ENCODE results near the gene PDXK.
"Not testable (repeated sequence)": the region's sequence is repeated elsewhere in the genome, so short reads cannot be mapped to it uniquely, and the experiment has no call there.

Gene PDXK

DNA sequence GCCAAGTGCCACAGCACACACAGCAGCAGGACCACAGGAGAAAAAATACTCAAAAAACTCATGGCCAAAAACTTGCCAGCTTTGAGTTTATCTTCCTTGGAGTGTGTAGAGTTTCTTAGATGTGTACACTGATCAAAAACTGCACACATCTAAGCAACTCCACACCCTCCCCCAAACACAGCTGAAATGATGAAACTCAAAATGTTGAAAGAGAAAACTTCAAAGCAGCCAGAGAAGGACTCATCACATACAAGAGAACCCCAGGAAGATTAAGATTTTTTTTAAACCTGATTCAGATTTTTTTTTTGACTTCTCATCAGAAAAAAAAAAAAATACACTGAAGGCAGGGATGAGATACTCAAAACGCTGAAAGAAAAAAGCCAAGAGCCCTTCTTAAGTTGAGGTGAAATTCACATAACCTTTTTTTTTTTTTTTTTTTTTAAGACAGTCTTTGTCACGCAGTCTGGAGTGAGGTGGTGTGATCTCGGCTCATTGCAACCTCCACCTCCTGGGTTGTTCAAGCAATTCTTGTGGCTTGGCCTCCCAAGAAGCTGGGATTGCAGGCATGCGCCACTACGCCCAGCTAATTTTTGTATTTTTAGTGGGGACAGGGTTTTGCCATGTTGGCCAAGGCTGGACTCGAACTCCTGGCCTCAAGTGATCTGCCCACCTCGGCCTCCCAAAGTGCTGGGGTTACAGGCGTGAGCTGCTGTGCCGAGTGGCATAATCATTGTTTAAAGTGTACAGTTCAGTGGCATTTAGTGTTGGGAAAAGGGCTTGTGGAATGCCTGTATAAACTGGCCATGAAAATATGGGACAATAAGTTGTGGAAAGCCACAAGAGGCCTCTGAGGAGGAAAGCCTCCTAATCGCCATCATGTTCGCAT is 20.9 kb upstream of the PDXK start:
- DNase-seq (ENCODE audit: low spot score): no peak

DNA sequence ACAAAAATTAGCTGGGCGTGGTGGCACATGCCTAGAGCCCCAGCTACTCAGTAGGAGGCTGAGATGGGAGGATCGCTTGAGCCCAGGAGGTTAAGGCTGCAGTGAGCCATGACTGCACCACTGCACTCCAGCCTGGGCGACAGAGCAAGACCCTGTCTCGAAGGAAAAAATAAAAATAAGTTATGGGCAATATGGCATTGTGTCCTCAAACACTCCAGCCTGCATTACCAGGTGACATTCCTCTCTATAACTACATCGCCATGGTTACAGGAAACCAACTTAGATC is 19.5 kb upstream of the PDXK start:
- not testable (repeated sequence) for DNase-seq (ENCODE audit: low spot score)

DNA sequence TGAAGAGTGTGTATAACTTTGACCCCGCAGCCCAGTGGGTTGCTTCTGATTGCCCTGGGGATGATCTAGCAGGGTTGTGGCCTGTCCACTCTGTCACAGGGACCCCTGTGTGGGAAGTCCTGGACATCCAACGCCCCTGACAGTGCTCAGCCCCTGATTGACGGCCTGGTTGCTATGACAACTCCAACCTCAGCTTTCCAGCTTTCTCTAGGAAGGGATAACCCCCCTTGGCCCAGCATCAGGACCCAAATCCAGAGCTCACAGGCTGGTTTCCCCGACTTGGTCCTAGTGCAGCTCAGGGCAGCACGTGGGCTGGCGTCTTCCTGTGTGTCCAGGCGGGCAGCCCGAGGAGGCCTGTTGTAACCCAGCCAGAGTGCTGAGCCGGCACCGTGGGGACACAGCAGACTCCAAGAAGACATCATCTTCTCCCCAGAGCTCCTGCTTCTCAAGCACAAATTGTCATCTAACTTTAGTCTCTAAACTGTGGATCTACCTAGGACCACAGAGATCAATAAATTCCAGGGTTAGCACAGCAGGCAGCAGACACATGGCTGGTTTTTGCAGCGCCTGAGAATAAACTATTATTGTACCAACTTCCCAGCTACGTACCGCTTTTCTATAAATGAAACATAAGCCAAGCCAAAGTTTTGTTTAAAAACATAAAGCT is 18.9 kb upstream of the PDXK start:
- DNase-seq (ENCODE audit: low spot score): no peak

DNA sequence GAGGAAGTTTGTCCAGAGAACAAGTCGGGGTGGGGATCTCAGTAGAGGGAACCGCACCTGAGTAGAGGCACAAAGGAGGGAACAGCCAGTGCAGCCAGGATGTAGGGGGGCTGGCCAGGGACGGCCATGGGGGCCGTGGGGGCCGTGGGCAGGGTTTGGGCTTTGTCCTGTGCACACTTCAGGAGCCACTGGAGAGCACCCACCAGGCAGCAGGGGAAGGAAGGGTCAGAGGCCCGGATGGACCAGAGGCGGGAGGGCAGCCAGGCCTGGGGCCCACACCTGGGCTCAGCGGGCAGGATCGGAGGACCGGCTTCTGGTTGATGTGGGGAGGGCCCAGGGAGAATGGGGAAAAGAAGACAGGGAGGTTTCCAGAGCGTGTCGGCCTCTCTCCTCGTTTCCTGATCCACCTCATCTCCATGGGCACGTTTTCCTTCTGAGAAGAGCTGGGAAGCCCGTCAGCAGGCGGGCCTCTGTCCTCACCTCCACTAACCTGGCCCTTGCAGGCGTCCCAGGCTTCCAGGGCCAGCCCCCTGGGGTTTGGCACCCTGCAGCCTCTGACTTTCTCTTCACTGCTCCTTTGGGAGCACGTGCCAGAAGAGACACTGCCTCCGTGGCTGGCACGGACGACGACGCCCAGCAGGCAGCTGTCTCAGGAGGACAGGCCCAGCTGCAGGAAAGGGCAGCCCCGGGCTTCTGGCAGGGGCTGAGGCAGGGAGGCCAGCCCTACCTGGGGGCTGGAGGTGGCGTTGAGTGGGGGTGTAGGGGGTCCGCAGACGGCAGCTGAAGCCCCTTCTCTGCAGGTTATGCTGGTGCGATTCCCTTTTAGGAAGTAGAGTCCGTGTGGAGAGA is 16.8 kb upstream of the PDXK start:
- DNase-seq (ENCODE audit: low spot score): no peak

DNA sequence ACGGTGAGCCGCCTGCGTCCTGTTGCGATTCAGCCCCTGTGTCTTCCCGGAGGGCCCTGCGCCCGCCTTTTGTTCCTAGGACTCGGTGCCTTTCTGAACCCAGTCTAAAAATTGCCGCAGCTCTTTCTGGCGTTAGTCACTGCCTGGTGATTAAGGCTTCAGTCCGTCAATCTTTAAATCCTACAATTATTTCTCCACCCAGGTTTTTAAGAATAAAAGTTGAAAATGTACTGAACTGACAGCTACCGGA is 16.2 kb upstream of the PDXK start:
- DNase-seq (ENCODE audit: low spot score): no peak

DNA sequence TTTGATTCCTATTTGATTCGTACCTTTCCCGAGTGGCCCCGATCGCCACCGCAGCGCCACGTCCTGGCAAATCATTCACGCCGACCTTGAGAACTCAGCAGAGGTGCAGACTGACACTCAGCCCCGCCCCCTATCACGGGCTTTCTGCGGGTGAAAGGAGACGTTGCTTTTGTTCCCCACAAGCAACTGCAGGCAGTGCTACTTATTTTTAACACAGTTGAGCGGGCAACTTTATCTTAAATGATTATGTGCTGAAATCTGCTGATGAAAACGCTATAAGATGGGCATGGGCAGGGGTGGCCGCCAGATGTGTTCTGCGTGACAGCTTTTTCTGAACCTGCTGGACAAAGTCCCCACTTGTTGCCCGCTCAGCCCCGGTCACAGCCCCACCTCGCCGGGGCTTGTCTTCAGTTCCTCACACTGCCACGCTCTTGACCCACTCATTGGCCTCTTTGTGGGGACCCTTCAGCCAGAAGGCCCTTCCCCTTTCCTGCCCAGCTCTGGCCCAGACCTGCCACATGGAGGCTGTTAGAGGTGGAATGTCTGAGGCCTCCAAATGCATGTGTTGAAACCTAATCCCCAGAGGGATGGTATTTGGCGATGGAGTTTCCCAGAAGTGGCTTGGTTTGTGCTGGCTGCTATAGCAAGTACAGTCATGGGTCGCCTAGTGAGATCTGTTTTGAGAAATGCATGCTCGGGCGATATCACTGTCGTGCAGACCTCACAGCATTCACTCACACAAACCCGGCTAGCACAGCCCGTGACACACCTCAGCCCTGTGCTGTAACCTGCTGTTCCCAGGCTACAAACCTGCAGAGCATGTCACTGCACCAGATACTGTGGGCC is 15.7 kb upstream of the PDXK start:
- peak; percentile 49 for DNase-seq (ENCODE audit: low spot score)

DNA sequence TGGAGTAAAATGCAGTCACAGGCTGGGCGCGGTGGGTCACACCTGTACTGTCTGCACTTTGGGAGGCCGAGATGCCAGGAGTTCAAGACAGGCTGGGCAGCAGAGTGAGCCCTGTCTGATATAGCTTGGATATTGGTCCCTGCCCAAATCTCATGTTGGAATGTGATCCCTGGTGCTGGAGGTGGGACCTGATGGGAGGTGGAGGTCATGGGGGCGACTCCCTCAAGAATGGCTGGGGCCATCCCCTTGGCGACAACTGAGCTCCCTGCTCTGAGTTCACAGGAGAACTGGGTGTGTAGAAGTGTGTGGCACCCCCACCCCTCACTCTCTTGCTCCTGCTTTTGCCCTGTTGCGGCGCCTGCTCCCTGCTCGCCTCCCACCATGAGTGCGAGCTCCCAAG is 11.5 kb upstream of the PDXK start:
- no peak for DNase-seq (ENCODE audit: low spot score)

DNA sequence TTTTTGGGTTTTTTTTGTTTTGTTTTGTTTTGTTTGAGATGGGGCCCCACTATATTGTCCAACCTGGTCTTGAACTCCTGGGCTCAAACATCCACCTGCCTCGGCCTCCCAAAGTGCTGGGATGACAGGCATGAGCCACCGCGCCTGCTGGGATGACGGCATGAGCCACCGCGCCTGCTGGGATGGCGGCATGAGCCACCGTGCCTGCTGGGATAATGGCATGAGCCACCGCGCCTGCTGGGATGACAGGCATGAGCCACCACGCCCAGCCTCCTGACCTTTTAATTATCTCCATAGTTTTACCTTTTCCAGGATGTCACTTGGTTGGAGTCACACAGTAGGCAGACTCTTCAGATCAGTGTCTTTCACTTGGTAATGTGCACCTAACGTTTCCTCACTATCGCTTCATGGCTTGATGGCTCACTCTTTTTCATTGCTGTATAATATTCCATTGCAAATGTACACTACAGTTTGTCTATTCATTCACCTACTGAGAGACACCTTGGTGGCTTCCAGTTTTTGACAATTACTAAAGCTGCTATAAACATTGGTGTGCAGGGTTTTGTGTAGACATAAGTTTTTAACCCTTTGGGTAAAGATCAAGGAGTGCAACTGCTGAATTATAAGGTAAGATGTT is 10.1 kb upstream of the PDXK start:
- DNase-seq (ENCODE audit: low spot score): no peak

DNA sequence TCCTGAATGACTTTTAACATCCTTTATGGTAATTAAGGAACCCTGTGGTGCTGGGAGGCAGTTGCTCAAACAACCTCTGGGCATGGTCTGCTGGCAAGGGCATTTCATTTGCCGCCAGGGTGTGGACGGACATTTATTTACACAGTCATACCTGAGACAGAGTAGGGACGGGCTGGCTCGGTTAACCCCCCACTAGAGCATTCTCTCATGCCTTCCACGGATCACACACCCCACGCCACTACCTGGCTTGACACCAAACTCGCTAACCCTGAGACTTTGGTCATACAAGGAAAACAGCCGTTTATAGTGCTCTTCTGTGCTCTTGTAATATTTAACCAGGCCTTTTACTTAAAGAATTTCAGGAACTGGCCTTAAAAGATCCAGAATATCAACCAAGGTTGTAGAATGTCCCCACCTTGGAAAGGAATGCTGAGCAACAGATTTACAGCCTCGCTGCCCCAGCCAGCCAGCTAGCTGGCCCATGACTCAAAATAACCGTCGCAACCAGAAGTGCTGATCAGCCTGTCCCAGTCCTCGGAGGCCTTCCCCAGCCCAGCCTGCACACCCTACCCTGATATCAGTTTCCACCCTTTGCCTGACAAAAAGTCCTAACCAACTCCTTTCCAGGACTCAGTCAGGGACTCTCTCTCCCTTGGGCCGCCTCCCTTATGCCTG is 6.5 kb upstream of the PDXK start:
- no peak for DNase-seq (ENCODE audit: low spot score)

DNA sequence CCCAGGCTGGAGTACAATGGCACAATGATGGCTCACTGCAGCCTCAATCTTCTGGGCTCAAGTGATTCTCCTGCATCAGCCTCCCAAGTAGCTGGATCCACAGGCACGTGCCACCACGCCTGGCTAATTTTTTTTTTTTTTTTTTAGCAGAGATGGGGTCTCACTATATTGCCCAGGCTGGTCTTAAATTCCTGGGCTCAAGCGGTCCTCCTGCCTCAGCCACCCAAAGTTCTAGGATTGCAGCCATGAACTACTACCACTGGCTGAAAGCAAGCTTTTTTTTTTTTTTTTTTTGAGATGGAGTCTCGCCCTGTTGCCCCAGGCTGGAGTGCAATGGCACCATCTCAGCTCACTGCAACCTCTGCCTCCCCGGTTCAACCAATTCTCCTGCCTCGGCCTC is 5.8 kb upstream of the PDXK start:
- DNase-seq (ENCODE audit: low spot score): not testable (repeated sequence)

DNA sequence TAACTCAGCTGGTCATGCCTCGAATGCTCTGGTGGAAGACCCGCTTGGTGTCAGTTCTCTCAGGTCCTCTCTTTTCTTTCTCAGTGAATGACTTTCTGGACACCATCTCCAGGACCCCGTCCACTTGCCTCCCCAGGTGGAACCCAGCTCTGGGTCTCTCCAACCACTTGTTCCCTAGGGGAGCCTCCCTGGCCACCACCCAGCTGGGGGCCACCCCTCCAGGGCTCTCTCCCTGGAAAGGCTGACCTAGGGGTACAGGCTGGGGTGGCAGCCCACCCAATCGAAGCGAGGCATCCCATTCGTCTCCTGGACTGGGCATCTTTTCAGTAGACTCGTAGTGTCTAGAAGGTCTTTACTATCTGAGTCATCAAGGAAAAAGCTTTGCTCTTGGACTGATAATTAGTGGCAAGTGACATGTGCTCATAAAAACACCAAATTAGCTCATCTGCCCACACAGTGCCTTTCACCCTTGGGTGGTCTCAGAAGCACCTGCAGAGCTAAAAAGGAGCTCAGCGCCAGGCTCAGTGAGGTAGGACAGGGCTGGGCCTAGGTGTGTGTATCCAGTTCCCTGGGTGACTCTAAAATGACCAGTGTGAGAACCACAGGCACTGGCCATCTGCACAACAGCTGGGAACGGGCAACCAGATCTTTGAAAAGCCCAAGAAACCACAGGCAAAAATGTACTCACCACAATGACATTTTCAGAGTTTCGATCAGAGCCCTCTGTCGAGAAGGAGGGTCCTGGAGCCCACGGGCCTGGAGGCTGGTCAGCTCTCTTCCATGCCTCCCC is 2.4 kb upstream of the PDXK start:
- DNase-seq (ENCODE audit: low spot score): no peak

DNA sequence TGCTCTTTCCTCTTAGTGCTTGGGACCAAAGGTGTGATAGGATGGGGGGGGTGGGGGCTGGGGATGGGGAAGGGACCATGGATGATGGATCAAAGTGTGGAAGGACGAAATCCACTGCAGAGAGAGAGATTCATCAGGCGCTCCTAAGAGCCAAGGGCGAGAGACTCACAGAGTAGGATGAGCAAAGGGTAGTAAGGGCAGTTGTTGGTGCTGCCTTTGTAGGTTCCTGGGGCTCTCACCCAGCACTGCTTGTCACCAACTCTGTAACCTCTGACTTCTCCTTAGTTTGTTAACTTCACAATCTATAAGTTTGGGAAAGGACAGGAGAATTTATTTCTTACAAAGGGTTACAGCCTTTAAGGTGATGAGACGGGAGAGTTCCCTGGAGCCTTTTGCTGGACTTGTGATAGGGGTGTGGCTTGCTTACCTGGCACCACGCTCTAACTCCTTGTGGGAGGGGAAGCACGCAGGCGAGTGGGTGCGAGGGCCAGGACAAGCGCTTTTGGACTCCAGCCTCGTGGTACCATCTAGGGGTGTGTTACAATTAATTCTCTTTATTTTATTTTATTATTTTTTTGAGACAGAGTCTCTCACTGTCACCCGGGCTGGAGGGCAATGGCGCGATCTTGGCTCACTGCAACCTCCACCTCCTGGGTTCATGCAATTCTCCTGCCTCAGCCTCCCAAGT is 1.6 kb upstream of the PDXK start:
- no peak for DNase-seq (ENCODE audit: low spot score)

DNA sequence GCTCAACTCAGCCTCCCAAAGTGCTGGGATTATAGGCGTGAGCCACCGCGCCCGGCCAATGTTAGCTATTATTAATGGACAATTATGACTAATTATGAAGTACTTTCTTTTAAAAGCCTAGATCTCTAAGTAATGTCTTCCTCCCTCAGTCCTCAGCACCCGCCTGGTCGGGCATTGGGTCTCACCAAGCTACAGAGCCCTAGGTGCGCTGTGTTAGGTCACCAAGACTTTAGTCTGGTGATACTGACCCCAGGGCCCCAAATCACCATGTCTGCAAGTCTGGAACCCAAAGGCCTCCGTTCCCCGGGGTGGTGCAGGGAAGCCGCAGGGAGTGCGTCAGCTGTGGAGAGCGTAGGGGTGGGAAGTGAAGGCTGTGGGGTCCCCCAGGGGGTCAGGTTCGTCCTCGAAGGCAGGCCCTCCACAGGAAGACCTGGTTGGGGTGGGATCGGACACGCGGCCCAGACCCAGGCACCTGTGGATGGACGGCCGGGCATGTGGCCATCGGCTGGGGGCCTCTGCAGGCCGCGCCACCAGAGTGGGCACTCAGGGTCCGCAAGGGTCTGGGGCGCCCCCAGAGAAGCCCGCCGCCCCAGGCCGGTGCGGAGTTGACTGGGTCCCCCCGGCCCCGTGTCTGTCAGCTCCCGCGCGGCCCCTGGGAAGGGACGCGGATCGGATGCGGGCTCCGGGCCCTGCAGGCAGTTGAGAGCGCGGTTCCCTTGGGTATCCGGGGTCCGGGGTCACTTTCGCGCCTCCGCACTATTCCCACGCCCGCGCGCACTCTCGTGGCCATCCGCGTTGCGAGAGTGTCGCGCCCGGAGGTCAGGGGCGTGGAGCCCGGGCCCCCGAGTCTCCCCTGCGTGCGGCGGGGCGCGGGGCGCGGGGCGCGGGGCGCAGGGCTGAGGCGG is 710 bp upstream of the PDXK start:
- DNase-seq (ENCODE audit: low spot score): no peak

DNA sequence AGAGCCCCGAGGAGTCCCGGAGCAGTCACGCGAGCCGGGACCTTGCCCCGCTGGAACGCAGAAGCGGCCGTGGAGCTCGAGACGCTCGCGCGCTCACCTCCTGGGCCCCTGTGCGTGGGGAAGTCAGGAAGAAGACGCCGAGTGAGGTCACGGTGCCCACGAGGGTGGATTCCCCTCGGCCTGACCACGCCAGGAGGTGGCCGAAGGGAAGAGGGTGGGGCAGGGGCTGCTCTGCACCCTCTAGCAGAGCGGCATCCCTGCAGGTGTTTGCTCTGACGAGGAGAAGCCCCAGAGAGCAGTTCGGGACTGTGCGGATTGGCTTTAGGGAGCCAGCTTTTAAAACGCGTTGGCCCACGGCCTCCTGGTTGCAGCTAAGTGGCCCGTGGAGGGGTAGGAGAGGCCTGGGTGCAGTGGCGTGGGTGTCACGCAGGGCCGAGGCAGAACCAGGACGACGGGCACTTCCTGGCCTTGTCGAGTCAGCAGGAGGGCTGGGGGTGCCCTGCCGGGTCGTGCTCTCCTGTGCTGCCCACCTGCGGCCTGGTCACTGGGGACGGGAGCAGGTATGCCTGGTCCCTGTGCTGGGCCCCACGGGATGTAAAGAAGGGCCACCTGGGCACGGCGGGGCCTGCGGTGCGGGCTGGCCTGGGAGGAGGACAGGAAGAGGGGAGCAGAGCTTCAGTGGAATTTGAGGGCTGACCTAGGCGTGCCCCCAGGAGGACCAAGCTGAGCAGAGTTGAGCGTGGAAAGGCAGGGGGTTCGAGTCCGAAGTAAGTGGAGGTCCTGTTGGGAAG is 1.0 kb downstream of the PDXK start:
- no peak for DNase-seq (ENCODE audit: low spot score)

DNA sequence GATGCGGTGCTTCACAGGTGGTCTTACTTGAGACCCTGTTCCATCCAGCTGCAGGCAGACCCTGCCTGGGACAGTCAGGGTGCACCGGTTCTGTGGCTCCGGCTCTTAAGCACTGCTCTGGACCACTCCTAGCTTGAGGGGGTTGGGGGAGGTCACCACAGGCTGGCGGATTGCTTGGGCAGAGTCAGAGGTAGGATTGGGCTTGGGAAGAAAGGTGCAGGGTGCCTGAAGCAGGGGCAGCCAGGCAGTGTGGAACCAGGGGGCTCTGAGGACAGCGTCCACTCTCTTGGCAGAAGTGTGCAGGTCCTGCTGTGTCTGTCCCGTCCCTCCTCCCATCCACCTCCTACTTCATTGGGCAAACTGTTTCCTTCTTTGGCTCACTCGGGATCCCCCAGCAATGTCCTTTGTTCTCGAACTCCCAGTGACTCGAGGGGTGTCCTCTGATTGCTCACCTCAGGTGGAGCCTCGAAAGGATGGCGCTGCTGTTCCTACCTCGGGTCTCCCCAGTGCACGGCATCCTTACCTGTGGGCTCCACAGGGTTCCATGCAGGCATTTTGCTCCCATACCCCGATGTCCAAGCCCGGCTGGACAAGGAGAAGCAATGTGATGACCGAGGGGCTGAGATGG is 1.7 kb downstream of the PDXK start:
- DNase-seq (ENCODE audit: low spot score): no peak

DNA sequence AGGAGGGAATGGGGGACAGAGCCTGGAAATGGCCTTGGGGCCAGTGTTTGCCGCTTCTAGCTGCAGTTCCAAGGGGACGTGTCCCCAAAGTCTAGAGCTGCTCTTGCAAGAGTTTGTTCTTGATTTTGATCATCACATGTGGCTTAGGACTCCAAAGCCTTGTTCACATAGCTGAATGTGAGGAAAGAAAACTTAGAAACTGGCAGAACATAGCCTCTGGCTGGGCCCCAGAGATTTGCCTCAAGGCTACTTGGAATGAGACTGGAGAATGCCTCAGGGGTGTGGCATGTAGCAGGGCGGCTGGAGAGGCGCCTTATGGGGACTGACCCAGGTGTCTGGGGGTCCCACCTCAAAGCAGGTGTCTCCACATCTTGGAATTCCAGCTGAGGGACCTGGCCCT is 2.3 kb downstream of the PDXK start:
- no peak for DNase-seq (ENCODE audit: low spot score)

DNA sequence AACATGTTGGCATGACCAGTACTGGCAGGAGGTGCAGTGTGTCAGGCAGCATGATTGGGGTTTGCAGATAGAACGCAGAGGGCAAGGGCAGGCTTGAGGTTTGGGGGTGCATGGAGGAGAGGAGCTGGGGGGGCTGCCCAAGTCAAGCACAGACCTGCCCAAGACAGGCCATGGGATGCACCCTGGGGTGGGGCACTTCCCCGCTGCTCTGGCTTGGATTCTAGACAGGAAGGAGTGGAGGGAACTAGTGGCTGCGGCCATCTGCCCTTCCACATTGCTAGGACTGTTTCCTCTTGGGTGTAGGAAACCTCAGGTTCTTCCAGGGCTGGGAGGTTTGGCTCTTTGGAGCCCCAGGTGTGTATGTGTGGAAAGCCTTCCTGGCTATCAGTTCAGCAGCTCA is 3.0 kb downstream of the PDXK start:
- no peak for DNase-seq (ENCODE audit: low spot score)

DNA sequence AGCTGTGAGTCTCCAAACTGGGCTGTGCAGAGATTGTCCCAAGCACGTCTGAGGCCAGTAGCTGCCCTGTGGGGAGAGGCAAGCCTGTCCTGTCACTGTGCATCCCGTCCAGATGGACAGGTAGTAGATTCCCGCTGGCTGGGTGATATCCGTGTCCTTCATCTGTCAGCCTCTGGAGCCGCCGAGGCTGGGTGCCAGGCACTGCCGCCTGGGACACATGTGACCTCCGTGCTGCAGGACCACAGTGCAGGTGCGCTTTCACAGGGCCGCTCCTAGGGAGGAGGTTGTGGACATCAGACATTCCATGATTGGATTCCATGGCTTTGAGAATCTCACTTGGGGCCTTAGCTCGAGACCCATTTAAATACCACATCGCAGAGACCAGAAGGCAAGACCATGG is 4.7 kb downstream of the PDXK start:
- no peak for DNase-seq (ENCODE audit: low spot score)
